NT2/D1 (cell line): ENCODE results near the gene TMEM45A.

Experiments used
- SUZ12 ChIP-seq: IDR thresholded peaks from 2 replicates; pipeline ENCODE4 v1.6.1; 2011; ENCODE audit not compliant: insufficient read length, insufficient read depth; ENCODE audit errors: extremely low read depth
- YY1 ChIP-seq: IDR thresholded peaks from 2 replicates; pipeline ENCODE4 v1.6.1; 2011; ENCODE audit not compliant: insufficient read length, insufficient read depth
- ZNF274 ChIP-seq: IDR thresholded peaks from 2 replicates; pipeline ENCODE4 v1.6.1; 2011; ENCODE audit warnings: mild to moderate bottlenecking, low read depth, low read length

DNA sequence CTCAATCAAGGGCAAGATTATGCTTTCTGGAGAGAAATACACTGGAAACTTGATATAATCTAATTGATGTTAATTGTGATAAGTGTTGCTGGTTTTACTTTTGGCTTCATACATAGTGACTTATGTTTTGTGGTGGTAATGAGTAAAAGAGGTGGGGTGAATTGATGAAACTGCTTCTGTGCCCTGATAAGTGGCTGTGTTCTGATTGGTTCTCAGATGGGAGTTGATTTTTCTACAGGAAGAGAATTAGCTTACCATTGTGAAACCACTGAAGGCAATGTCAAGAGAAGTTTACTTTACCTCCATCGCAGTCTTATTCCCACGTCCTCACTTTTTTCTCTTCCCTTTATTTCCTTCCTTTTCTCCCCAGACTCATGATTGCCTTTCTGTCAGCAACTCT, 23.8 kb downstream of the TMEM45A start:
- TF ChIP-seq YY1 (no peak), SUZ12 (no peak), ZNF274 (no peak)
